ENCODE data around the gene TFDP1.
"Not testable (repeated sequence)": the region's sequence is repeated elsewhere in the genome, so short reads cannot be mapped to it uniquely, and the experiment has no call there.

TFDP1 gene

GRCh38 chr13:113576597-113576996 lies 8.0 kb upstream of the TFDP1 start:
- no peak for DNase-seq

DNA sequence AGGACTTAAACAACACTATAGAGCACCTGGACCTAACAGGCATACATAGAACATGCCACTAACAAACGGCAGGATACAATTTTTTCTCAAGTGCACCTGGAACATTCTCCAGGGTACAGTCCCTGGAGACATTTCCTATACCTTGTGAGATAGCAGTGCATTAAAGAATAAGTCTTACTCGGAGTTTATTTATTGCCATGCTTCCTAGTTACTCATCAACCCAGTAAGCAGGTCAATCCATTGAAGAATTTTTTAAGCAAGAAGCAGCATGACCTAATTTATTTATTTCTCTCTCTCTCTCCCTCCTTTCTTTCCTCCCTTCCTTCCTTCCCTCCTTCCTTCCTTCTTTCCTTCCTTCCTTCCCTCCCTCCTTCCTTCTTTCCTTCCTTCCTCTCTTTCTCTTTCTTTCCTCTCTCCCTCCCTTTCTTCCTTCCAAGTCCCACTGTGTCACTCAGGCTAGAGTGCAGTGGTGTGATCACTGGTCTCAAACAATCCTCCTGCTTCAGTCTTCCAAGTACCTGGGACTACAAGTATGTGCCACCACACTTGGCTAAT lies 6.6 kb upstream of the TFDP1 start:
- no peak for DNase-seq

GRCh38 chr13:113579686-113580085 lies 4.9 kb upstream of the TFDP1 start:
- DNase-seq: no peak

DNA sequence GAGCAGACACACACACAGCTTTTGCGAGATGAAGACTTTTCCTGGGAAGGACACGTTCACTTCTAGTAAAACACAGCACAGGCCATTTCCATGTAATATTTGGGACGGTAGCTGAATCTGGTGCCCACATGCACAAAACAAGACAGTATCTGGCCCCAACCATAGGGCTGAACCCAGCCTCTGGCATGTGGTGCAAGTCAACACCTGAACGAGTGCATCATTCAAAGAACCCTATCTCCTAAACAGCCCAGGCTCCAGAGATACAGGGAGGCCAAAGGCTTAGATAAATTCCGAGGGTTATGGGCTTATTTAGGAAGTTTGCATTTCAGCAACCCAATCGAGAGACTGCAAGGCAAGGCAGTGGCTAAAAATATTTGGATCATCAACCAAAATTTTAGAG lies 2.7 kb upstream of the TFDP1 start:
- DNase-seq: no peak

DNA sequence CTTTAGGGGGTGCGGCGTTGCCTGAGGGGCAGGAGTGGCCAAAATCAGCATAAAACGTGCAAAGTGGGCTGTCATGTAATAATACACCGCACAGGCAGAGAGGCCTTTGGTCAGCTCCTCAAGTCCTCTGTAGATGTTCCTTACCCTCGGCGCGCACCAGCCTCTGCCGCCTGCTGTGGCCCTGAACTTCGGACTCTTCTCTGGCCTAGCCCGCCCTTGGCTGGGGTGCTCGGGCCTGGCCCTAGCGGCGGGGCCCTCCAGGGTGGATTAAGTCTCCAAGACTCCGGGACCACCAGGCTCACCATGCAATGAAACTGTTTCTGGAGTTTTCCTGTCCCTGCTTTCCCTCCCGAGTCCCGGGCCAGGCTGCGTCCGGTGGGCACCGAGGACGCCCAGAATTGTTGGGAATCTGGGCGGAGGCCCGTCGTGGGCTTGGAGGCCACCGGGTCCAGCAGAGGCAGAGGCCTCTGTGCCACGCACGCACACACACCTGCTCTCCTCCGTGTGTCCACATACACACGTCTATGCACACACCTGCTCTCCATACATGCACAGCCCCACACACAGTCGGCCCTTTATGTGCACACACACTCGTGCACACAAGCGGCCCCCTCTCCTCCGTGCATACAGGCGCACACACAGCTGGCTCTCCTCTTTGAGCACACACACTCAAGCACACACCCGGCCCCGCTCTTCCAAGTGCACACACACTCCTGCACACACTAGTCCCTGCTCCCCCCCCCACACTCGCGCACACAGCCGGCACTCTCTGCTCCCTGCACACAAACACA lies 1.5 kb upstream of the TFDP1 start:
- DNase-seq: no peak

- no peak for DNase-seq
Measured at GRCh38 chr13:113584870-113585671, 518 bp downstream of the TFDP1 start.

GRCh38 chr13:113585896-113586295 lies 1.3 kb downstream of the TFDP1 start:
- DNase-seq: no peak

DNA sequence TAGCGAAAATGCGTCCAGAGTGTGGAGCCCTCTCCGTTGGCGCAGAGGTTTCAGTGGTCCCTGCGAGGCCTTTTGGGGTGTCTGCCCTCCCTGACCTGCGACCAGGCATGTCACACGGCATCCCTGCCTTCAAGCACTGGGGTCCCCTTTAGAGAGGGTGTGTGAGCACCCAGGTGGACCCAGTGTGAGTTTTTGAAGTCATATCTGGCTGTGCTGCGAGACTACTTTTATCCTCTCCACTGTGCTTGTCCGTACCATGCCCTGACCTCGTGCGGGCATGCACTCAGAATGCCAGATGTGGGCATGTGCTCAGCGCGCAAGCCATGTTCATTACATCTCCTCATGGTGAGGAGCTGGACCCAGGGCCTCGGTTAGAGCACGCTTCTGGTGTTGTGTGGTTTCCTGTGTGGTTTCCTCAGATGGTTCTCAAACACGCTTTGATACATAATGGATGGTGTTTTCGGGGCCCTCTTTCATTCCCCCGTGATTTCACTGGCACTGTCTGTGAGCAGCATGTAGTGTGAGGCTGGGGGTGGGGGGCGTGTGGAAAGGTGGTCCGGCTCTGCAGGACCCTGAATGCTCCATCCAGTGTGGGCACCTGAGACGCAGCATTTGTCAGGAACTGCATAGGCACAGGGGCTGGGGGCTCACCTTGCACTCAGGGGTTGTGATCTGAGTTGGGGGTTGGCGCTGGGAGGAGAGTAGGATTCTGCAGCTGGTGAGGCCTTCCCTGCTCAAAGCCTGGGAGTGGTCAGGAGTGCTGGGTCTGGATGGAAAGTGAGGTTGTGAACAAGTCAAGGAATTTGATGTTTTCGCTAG lies 2.3 kb downstream of the TFDP1 start:
- DNase-seq: no peak

- DNase-seq: no peak
Measured at GRCh38 chr13:113588394-113589111, 4.0 kb downstream of the TFDP1 start.

DNA sequence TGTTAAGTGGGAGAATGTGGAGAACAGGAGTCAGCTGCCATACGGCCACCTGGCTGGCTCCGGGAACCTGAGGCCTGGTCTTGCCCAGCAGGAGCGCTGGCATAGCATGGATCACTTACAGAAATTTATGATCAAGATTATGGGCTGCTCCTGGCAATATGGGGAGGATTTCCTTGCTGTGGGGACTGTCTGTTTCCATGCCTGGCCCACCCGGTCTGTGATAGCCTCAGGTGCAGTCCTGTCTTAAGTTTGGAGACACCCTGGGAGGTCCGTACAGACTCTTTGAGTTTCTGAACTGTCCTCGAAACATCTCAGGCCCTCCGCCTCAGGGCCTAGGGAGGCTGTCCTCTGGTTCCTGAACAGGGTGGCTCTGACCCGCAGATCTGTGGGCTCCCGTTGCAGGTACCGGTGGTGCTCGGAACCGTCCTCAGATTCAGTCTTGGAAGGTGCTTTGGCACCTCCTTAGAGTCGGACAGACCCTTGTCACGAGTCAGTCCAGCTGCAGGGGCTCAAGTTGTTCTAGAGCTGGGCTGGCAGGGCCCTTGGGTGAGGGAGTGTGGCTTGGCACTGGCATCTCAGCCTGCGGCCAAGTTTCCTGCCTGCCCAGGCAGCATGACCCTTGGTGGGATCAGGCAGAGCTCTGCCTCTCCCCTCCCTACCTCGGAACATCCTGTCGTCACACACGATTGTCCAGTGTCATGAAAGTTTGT lies 4.9 kb downstream of the TFDP1 start:
- DNase-seq: no peak

GRCh38 chr13:113589961-113590339 lies 5.4 kb downstream of the TFDP1 start:
- DNase-seq: no peak

DNA sequence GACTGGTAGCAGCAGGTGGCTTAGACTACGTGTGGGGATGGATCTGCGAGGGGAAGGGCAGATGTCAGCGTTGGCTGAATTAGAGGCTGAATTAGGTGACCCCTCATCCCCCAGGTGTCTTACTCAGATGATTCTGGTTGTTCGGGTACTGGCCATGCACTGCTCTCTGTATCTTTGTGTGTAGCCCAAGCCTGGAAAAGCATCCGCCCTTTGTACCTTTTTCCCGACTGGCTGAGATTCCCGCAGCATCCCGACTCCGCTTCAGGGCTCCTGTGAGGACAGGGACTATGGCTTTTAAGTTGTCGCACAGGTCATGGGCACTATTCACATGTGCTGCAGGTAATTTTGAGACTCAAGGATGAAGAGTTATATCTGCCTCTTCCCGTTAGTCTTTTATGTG lies 7.2 kb downstream of the TFDP1 start:
- DNase-seq: no peak

DNA sequence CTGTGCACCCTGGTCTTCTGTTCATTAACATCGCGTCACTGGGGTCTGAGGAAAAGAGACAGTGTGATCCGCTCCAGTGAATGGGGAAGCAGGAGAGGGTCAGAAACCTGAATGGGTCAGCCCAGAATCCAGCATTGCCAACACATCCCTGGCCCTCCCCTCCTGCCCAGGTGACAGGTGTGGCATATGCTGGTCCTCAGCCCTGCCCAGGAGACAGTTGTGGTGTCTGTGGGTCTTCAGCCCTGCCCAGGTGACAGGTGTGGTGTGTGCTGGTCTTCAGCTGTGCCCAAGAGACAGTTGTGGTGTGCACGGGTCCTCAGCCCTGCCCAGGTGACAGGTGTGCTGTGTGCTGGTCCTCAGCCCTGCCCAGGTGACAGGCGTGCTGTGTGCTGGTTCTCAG lies 8.0 kb downstream of the TFDP1 start:
- DNase-seq: no peak

- DNase-seq: not testable (repeated sequence)
Measured at GRCh38 chr13:113594066-113594821, 9.7 kb downstream of the TFDP1 start.

- DNase-seq: no peak
Measured at GRCh38 chr13:113595131-113595530, 10.6 kb downstream of the TFDP1 start.

DNA sequence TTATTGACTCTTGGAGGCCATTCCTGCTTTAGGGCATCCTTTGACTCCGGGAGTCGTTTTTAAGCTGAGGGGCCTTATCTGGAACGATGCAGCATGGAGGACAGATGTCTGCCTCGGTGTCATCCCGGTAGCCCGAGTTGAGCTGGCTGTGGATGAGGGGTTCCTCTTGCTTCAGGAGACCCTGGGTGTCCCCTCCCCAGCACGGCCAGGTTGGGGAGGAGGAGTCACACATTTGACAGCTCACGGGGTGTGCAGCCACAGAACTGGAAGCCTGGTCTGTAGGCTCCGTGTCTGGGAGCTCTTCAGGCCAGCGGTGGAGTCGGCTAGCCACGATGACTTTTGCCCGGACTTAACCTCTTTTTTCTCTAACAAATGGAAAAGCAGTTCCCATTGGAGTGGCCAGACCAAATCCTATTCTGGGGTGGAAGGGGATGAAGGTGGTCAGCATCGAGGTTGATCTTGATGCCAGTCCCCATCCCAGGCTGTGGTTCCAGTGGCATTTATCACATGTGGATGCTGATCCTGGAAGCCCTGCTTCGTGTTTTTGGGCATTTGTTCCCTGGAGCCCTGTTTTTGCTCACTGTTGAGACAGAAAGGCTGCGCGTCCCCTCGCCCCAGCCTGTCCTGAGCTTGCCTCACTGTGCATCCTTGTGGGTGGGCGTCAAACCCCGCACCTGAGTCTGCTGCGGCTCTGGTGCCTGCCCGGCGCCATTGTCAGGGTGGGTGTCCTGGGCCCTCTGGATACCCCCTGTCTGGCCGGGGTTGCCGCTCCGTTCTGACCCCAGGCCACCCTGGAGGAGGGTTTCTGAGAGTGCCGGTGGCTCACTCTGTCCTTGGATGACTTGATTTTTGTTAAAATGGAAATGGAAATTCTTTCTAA lies 12.0 kb downstream of the TFDP1 start:
- DNase-seq: no peak

DNA sequence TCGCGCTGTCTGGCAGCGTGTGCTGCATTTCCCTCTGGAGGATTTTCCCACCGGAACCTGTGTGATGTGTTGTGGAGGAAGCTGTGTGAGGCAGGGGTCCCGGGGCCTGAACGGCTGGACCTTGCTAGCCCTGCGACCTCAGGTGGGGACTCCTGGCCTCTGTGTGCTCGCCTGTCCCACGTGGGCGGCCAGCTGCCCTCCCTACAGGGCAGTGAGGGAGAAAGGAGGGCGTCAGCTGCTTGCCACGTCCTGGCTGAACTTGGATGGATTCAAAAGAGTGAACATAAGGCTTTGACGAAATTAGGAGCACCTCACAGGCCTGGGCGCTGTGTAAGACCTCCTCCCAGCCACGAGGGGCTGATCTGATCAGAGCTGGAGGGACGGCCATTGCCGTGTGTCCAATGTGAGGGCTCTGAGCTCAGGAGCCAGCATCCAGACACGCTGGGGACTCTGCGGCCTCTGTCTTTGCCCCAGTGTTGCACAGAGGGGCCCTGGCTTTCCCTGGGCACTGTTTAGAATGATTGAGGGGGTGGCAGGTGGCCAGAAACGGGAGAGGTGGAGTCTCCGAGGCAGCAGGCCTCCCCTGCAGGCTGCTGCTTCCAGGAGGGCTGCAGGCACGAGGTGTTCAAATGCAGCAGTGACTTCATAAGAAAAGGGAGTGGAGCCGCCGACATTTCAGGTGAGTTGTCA lies 13.0 kb downstream of the TFDP1 start:
- DNase-seq: no peak

DNA sequence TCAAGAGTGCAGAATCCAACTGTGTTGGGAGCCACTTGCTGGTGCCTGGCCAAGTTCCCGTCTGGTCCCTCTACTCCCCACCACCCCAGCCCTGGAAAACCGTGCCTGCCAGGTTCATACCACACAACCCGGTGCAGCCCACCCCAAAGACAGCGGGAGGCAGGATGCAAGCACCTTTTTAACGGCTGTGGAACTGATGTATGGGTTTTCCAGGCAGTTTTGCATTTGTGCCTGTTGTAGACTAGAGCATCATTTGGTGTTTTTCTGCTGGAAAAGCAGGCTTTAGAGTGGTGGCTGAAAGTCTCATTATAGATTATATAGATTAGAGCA lies 13.5 kb downstream of the TFDP1 start:
- DNase-seq: no peak

DNA sequence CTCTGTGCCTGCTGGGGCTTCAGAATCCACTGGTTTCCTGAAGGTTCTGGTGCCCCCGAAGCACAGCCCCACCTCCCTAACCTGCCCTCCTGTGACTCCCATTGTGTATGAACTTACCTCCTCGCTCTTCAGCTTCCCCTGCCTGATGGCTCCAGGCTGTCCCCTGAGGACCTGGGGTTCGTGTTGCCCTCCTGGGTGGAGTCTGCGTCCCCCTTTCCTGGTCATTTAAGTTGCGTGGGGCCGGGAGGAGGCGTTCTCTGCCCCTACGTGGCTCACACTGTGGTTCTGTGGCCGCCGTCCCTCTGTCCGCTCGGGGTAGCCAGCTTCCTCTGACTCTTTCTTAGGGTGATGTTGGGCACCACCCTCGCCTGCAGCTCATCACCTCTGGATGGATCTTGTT lies 13.9 kb downstream of the TFDP1 start:
- DNase-seq: no peak

GRCh38 chr13:113599391-113599790 lies 14.8 kb downstream of the TFDP1 start:
- no peak for DNase-seq
